Measurements from ENCODE around the gene RNU6-9.

The RNU6-9 gene

GRCh38 chr19:939439-939838, 46.2 kb downstream of the RNU6-9 start:
- Histone ChIP-seq H3K36me3 (ENCODE audit: control insufficient read depth, low read depth, low read length) (peaks cover 4% of the 10 kb centered on the region), H3K4me3 (ENCODE audit: low read length) (no peak overlapping the region), H3K9ac (ENCODE audit: low read length) (no peak overlapping the region), H3K9me3 (ENCODE audit: control insufficient read depth, low read depth, low read length) (no peaks in the 10 kb centered on the region), H3K27me3 (ENCODE audit: control insufficient read depth, insufficient read depth, low read length) (no peaks in the 10 kb centered on the region), H3K27ac (ENCODE audit: low read length) (no peak overlapping the region), H3K4me1 (ENCODE audit: control insufficient read depth, low read depth, low read length) (no peaks in the 10 kb centered on the region)

- Histone ChIP-seq H3K4me1 (ENCODE audit: control insufficient read depth, low read depth, low read length) (no peaks in the 10 kb centered on the region), H3K27ac (ENCODE audit: low read length) (no peak overlapping the region), H3K9me3 (ENCODE audit: control insufficient read depth, low read depth, low read length) (no peaks in the 10 kb centered on the region), H3K4me3 (ENCODE audit: low read length) (no peak overlapping the region), H3K9ac (ENCODE audit: low read length) (no peak overlapping the region), H3K27me3 (ENCODE audit: control insufficient read depth, insufficient read depth, low read length) (no peaks in the 10 kb centered on the region), H3K36me3 (ENCODE audit: control insufficient read depth, low read depth, low read length) (peaks cover 4% of the 10 kb centered on the region)
These were observed 46.6 kb downstream of the RNU6-9 start for GRCh38 chr19:939922-940321.

- Histone ChIP-seq H3K4me1 (ENCODE audit: control insufficient read depth, low read depth, low read length) (no peaks in the 10 kb centered on the region), H3K27ac (ENCODE audit: low read length) (no peak overlapping the region), H3K9me3 (ENCODE audit: control insufficient read depth, low read depth, low read length) (no peaks in the 10 kb centered on the region), H3K36me3 (ENCODE audit: control insufficient read depth, low read depth, low read length) (peaks cover 4% of the 10 kb centered on the region), H3K9ac (ENCODE audit: low read length) (no peak overlapping the region), H3K27me3 (ENCODE audit: control insufficient read depth, insufficient read depth, low read length) (no peaks in the 10 kb centered on the region), H3K4me3 (ENCODE audit: low read length) (no peak overlapping the region)
These were observed 47.5 kb downstream of the RNU6-9 start for GRCh38 chr19:940591-941291.

- no peaks in the 10 kb centered on the region for H3K4me1 ChIP-seq (ENCODE audit: control insufficient read depth, low read depth, low read length)
- H3K27ac ChIP-seq (ENCODE audit: low read length), result no peak overlapping the region
- peaks cover 4% of the 10 kb centered on the region for H3K36me3 ChIP-seq (ENCODE audit: control insufficient read depth, low read depth, low read length)
- H3K27me3 ChIP-seq (ENCODE audit: control insufficient read depth, insufficient read depth, low read length), result no peaks in the 10 kb centered on the region
- H3K9me3 ChIP-seq (ENCODE audit: control insufficient read depth, low read depth, low read length), result no peaks in the 10 kb centered on the region
- no peak overlapping the region for H3K4me3 ChIP-seq (ENCODE audit: low read length)
- no peak overlapping the region for H3K9ac ChIP-seq (ENCODE audit: low read length)
These were observed 48.2 kb downstream of the RNU6-9 start for GRCh38 chr19:941292-942132.

GRCh38 chr19:942133-942645, 48.9 kb downstream of the RNU6-9 start:
- Histone ChIP-seq H3K4me3 (ENCODE audit: low read length) (no peak overlapping the region), H3K36me3 (ENCODE audit: control insufficient read depth, low read depth, low read length) (peaks cover 4% of the 10 kb centered on the region), H3K27me3 (ENCODE audit: control insufficient read depth, insufficient read depth, low read length) (no peaks in the 10 kb centered on the region), H3K9me3 (ENCODE audit: control insufficient read depth, low read depth, low read length) (no peaks in the 10 kb centered on the region), H3K9ac (ENCODE audit: low read length) (no peak overlapping the region), H3K27ac (ENCODE audit: low read length) (no peak overlapping the region), H3K4me1 (ENCODE audit: control insufficient read depth, low read depth, low read length) (no peaks in the 10 kb centered on the region)

All from iPS-18a (cell line).